NCI-H2196 treated with DMSO at 0.1 percent for 48 hours (cell line): ENCODE results near the gene SPINT2.

Experiments used
- DNase-seq: peaks from one replicate; lab custom pipeline; 2025; ENCODE audit not compliant: unreplicated experiment; lab: John Stamatoyannopoulos, UW

Gene SPINT2

DNA sequence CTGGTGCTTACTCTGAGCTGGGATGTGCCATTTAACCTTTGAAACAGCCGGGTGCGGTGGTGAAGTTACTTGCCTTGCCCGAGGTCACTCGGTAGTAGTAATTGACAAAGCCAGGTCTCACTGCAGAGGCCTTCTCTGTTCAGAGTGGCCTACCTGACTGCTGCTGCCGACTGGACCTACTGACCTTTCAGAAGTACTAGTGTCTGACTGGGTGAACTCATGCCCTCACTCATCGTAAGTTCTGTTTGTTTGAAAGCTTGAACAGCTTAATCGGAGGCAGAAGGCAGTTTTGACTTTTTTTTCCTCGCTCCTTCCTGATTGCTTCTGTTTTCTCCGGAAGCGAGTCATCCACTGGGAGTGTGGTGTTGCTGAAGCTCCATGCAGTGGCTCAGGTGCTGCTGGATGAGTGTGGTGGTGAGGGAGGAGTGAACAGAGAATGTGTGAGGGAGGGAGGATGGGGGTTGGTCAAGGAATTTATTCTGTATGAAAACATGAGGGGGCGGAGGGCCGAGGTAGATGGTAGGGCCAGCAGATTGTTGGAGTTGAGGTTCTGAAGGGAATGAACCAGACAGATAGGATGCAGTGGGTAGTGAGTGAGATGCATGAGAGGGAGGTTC, 2.7 kb downstream of the SPINT2 start:
- DNase-seq: no peak

- DNase-seq: no peak
Measured at GRCh38 chr19:38267761-38268483, 3.5 kb downstream of the SPINT2 start.

- DNase-seq: no peak
Measured at GRCh38 chr19:38268539-38268938, 4.2 kb downstream of the SPINT2 start.

DNA sequence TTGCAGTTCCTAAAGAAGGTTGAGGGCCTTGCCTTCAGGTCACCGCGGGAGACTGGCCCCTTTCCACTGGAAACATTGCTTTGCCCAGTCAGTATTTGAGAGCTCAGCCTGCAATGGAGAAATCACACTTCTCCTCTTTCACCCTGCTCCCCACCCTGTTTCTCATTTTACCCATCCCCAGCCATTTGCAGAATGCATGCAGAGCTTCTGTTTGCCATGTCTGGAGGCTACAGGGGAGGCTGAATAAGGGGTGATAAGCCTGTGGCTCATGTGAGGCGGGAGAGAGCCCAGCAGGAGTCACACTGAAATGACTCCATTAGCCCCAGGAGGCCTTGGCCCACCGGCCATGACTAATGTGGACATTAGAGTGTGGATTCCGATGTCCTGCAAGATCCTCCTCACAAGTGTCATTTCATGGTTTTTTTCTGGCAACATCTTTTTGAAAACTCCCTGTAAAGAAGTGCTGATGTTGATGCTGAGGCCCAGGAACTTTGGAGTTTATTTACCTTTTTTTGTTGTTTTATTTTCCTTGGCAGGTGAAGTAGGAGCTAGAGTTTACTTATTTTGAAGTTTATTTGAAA, 6.3 kb downstream of the SPINT2 start:
- DNase-seq: no peak

DNA sequence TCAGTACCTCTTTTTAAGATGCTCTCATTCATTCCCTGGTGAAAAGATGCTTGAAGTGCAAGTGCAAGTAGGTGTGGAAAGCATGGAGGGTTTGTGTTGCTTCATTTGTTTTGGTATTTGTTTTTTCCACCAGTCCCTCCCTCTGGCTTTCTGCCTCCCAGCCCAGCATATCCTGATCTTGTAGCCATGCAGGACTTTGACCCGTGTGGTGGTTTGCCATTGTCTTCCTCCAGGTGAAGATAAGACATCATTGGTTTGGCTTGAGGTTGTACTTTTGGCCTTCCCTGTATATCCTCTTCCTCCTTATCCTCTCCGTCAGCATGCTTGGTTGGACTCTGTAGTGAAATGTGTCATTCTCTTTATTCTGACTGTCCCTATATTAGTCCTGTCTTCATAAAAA, 9.1 kb downstream of the SPINT2 start:
- no peak for DNase-seq

GRCh38 chr19:38274739-38275138, 10.4 kb downstream of the SPINT2 start:
- DNase-seq: peak; percentile 48

- DNase-seq: no peak
Measured at GRCh38 chr19:38276942-38277517, 12.7 kb downstream of the SPINT2 start.

- no peak for DNase-seq
Measured at GRCh38 chr19:38277549-38277948, 13.2 kb downstream of the SPINT2 start.

DNA sequence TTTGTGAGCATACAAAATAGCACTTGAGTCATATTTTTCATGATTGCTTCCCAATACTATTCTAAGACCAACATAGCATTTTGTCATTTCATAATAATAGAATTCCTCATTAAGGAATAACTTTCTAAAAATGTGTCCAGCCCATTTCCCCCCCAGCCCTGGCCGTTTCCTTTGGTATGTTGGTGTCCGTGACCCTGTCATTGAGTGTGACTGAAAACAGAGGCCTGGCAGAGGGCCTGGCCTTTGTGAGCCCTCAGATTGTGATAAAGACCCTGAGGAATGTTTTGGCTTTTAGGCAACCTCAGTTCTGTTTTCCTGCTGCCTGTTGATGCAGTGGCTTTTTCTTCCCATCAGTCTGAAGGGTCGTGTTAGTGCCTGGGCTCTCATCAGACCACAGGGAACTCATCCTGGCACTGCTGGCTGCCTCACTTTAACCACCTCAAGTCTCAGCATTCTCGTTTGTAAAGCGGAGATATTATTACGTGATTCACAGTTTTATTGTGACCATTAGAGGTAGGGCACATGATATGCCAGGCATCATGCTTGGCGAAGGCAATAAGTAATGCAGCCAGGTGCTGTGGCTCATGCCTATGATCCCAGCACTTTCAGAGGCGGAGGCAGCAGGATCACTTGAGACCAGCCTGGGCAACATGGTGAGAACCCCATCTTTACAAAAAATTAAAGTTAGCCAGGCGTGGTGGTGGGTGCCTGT, 13.8 kb downstream of the SPINT2 start:
- no peak for DNase-seq

- no peak for DNase-seq
Measured at GRCh38 chr19:38278751-38279150, 14.4 kb downstream of the SPINT2 start.

DNA sequence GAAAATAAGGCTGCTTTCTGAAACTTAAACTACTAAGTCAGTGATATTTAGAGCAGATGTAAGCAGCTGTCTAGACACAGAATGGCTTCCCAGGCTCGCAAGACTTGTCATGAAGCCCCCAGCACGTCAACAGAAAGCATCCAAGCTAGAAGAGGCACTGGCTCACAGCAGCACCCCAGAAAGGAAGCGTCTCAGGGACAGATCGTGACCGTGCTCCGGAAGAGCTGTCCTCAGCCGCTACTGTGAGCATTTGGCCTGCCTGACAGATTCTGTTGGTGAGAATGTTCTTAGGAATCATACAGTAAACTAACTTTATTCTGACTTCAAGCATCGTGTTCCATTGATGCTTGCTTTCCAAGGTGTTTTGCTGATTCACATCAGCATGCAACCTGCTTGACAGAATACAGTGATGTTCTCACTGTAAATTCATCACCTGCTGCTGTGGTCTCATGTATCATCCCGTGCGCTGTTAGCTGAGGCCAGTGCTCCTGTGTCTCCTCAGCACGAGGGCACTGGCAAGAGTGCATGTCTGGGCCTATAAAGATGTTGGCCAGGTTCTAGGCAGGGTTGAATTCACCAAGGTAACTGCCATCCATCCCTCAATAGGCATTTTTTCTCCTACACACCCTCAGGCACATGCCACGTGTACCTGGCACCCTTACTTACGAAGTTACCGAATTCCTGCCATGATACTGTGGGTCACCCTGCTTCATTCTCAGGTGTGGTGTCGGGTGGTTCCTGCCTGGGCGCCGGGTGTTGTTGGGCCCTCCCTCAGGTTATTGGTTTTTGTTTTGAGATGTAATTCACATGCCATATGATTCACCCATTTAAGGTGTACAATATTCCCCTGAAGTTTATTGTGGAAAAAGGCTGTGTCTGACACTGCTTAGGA, 15.9 kb downstream of the SPINT2 start:
- no peak for DNase-seq

DNA sequence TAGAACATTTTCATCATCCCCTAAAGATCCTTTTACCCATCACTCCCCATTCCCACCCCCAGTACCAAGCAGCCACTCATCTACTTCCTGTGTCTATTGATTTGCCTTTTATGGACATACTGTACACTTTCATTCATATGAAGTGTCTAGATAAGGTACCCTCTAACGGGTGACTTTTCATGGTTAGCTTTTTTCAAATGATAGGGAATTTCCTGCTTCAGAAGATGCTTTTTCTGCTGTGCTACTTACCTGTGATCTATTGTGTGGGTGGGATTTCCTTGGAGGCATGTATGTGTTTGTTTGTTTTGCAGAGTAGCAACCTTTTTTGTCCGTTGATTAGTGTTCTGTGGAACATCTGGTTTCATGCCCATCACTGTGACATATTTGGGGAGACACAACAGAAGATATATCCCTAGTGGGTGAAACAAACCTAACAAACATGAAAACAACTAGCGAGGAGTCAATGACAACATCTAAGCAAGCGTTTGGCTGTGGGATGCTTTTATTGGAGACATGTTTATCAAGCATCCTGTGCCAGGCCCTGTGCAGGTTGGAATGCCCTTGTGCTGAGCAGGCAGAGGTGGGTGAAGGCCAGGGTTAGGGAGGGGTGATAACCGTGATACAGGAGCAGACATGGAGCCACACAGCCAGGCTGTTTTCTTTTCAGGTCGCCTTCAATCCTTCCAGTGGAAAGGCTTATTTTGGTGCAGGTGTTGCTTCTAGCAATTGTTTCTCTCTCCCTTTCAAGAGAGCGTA, 17.6 kb downstream of the SPINT2 start:
- DNase-seq: no peak

- DNase-seq: no peak
Measured at GRCh38 chr19:38283271-38283670, 18.9 kb downstream of the SPINT2 start.

DNA sequence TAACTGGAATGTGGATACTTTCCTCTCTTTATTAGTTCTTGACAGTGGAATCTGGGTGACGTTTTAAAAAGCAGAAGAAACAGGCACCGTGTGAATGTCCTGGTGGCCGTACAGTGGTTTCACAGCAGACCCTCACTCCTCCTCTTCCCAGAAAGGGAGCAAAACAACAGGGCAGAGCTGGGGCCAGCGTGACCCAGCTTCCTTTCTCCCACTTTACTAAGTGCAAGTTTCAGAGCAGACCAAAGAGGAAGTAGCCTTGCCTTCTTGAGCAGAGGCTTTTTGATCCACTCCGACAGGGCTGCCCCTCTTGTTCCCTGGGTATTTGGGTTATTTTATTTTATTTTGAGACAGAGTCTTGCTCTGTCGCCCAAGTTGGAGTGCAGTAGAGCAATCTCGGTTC, 20.0 kb downstream of the SPINT2 start:
- no peak for DNase-seq

- DNase-seq: no peak
Measured at GRCh38 chr19:38285567-38285966, 21.2 kb downstream of the SPINT2 start.

DNA sequence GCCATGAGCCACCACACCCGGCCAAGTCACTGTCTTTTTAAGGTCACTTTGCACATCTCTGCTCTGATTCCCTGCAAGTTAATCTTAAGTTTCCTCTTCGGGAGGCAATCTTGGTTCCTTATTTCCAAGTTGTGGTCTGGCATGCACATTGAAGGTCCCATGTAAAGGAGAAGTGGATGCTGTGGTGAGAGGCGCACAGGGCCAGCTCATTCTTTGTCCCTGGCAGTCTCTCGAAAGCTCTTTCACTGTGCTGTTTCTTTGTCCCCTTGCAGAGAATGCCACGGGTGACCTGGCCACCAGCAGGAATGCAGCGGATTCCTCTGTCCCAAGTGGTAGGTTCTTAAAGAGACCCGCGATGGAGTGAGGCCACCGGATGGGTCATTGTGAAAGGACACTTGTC, 23.2 kb downstream of the SPINT2 start:
- DNase-seq: no peak

- no peak for DNase-seq
Measured at GRCh38 chr19:38288123-38288855, 23.9 kb downstream of the SPINT2 start.

- DNase-seq: no peak
Measured at GRCh38 chr19:38289955-38290354, 25.6 kb downstream of the SPINT2 start.

- DNase-seq: no peak
Measured at GRCh38 chr19:38290631-38291147, 26.3 kb downstream of the SPINT2 start.
